ENCODE data around the gene GTF3C1.
"Not testable (repeated sequence)": the region's sequence is repeated elsewhere in the genome, so short reads cannot be mapped to it uniquely, and the experiment has no call there.

GTF3C1 gene, protein sequence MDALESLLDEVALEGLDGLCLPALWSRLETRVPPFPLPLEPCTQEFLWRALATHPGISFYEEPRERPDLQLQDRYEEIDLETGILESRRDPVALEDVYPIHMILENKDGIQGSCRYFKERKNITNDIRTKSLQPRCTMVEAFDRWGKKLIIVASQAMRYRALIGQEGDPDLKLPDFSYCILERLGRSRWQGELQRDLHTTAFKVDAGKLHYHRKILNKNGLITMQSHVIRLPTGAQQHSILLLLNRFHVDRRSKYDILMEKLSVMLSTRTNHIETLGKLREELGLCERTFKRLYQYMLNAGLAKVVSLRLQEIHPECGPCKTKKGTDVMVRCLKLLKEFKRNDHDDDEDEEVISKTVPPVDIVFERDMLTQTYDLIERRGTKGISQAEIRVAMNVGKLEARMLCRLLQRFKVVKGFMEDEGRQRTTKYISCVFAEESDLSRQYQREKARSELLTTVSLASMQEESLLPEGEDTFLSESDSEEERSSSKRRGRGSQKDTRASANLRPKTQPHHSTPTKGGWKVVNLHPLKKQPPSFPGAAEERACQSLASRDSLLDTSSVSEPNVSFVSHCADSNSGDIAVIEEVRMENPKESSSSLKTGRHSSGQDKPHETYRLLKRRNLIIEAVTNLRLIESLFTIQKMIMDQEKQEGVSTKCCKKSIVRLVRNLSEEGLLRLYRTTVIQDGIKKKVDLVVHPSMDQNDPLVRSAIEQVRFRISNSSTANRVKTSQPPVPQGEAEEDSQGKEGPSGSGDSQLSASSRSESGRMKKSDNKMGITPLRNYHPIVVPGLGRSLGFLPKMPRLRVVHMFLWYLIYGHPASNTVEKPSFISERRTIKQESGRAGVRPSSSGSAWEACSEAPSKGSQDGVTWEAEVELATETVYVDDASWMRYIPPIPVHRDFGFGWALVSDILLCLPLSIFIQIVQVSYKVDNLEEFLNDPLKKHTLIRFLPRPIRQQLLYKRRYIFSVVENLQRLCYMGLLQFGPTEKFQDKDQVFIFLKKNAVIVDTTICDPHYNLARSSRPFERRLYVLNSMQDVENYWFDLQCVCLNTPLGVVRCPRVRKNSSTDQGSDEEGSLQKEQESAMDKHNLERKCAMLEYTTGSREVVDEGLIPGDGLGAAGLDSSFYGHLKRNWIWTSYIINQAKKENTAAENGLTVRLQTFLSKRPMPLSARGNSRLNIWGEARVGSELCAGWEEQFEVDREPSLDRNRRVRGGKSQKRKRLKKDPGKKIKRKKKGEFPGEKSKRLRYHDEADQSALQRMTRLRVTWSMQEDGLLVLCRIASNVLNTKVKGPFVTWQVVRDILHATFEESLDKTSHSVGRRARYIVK (N-terminal part only)

DNA sequence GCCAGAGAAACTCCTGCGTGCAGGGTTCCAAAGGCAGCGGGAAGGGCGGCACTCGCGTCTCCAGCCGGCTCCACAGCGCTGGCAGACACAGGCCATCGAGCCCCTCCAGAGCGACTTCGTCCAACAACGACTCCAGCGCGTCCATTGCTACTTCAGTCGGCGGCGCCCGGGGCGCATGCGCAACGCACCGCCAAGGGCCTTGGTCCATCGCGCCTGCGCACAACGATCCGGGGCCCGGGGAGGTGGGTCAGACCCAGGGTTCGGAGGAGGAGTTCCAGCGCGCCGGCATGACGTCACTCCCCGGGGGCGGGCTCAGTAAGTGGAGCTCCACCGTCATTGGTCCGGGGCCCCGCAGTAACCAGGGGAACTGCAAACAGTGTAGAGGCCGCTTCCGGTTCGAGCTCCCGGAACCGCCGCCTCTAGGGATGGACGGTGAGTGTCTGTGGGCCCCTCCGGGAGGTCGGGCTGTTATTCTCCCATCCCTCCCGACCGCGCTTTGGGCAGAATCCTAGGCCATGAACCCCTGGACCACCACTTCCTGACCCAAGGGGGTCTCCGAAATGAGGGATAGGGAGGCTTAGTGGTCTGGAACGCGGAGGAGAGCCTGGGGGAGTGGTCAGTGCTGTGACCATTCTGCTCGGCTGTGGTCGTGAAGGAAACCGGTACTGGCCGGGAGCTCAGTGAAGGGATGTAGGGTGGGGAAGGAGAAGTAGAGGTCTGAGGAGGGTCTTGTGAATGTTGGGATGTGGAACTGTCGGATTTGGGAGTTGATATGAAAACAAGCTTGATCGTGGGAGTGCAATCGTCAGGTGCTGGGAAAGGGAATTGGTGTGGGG, at the start of gene GTF3C1, which contains the start of gene KATNIP:
GTF3C1 (minus strand) TSS at position 168 of the 836 bp plus-strand sequence; CDS start at position 145, 23 bp downstream.
KATNIP (plus strand) TSS at position 399 of the 836 bp plus-strand sequence; CDS start at position 426, 27 bp downstream.
- peak; percentile 100 for DNase-seq

DNA sequence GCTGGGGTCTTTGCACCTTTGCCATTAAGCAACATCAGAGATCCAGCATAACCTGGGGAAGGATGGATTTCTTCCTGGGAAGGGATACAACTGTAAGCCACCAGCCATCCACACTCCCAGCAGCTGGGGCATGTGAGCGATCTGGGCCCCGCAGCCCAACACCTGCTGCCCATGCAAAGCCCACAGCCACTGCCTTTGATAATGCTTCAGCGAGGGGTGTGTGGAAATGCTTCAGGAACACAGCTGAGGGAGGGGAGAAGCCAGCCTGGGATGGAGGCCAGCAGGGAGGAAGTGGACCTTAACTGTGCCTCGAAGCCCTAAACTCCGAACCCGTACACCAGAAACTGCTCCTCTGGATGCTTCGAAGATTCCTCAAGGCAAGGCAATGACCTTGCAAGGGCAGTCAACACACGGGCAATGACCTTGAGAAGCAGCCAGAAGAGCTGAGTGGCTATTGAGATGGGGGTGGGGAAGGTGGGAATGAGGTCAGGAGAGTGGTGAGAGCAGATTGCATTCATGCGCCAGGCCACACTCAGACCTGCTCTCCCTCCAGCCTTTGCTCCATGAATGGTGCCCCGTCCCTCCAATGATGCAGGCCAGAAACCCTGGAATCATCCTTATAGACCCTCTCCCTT, 49.3 kb upstream of the GTF3C1 start:
- no peak for DNase-seq

DNA sequence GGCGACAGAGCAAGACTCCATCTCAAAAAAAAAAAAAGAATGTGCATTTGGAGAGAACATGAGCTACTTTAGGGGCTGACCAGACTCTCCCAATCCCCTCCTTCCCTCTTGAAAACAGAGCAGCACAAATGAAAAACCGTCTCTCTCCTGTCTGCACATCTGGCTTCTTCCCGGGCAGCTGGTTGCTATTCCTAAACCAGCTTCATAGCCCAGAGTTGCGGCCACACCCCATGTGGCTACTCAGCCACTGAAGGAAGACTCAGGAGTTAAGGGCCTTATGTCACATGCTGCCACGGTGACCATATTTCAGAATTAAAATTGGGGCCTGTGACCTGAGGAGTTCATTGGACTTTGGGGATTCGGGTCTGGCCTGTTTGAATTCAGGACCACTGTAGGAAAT, 48.5 kb upstream of the GTF3C1 start:
- DNase-seq: no peak

DNA sequence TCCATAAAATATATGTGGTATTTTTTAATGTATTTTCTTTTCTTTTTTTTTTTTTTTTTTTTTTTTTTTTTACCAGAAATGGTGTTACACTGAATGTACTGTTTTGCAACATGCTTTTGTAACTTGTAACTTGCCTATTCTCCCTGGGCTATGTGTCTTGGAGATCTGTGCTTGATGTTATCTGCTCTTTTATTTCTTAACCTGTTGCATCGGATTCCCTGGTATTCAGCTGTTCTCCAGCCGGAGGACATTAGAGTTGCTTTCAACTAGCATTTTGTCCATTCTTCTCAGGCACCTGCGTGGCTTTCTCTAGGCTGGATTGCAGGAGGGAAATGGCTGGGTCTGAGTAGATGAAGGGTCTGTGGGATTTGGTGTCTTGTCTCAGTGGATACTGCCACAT, 47.6 kb upstream of the GTF3C1 start:
- DNase-seq: no peak

DNA sequence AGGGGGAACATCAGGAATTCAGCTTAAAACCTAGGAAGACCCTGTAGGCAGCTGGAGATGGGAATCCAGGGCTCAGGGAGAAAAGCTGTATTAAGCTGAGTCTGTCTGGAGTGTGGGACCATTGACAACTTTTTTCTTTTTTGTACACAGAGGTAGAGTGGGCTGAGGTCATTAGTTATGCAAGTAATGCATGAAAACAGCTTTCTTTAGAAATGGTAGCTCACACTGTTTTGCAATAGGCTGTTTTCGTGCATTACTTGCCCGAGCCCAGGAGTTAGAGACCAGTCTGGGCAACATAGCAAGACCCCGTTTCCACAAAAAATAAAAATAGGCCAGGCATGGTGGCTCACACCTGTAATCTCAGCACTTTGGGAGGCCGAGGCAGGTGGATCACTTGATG, 46.7 kb upstream of the GTF3C1 start:
- DNase-seq: no peak

DNA sequence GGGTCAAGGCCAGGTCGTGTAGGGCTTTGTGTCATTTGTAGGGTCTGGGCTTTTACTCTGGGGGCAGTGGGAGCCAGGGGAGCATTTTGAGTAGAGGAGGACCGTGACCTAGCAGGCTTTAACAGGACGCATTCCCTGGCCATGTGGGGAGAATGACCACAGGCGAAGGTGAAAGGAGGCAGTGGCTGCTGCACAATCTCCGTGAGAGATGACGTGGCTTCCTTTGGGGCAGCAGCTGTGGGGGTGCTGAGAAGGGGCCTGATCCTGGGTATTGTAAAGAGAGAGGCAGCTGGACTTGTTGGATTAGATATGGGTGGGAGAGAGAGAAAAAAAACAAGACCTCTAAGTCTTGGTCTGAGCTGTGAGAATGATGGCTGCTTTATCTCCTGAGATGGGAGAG, 46.3 kb upstream of the GTF3C1 start:
- DNase-seq: no peak

DNA sequence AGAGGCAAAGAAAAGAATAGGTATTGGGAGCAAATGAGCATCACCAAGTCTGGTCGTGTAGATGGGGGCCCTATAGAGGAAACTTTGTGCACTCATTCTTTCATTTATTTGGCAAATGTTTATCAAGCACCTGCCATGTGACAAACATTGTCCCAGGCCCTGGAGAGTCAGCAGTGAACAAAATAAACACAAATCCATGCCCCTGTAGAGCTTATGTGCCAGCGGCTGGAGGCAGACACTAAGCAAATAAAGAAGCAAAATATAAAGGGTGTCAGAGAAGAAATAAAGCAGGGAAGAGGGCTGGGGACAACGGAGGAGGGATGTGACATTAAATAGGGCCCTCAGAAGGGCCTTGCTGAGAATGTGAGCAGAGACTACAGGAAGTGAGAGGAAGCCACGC, 45.8 kb upstream of the GTF3C1 start:
- no peak for DNase-seq

DNA sequence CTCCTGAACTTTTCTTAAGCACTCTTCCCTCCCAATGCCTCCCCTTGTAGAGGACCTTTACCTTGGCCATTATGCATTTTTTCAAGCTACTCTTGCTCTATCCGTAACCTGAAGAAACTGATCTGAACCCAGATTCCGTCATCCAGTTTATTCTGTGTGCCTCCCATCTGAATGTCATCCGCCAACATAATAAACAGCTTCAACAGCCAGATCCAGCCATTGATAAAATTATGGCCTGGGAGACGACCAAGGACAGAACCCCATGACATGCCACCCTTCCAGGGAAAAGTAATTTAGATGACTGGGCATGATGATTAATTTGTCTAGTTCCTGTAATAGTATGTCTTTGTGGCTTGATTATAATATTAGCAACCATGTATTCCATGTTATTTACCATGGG, 42.1 kb upstream of the GTF3C1 start:
- no peak for DNase-seq

DNA sequence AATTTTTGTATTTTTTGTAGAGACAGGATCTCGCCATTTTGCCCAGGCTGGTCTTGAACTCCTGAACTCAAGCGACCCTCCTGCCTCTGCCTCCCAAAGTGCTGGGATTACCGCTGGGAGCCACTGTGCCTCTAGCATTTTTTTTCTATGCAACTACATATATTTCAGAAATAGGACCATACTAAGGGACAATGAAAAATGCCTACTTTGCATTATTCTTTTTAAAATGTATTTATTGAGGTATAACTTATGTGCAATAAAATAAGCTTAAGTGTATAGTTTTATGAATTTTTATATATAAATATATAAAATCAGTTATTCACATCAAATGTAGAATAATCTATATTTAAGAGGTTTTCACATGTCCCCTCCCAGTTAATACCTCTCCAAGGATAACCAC, 38.3 kb upstream of the GTF3C1 start:
- no peak for DNase-seq

DNA sequence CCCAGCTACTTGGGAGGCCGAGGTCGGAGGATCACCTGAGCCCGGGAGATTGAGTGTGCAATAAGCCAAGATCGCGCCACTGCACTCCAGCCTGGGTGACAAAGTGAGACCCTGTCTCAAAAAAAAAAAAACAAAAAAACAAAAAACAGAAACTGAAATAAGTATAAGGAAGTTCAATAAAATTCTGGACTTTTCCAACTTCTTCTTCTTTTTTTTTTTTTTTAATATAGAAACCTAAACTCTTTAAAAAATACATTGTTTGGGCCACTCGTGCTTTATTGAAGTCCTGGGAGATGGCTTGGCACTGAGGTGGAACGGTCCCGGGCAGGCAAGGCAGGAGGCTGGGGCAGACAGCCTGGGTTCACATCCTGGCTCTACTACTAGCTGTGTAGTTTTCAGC, 37.0 kb upstream of the GTF3C1 start:
- DNase-seq: no peak

DNA sequence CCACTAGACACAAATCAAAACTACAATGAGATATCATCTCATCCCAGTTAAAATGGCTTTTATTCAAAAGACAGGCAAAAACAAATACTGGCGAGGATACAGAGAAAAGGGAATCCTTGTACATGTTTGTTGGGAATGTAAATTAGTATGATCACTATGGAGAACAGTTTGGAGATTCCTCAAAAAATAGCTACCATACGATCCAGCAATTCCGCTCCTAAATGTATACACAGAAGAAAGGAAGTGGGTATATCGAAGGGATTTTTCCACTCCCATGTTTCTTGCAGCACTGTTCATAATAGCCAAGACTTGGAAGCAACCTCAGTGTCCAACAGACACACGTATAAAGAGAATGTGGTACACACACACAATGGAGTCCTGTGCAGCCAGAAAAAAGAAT, 35.5 kb upstream of the GTF3C1 start:
- DNase-seq: no peak

DNA sequence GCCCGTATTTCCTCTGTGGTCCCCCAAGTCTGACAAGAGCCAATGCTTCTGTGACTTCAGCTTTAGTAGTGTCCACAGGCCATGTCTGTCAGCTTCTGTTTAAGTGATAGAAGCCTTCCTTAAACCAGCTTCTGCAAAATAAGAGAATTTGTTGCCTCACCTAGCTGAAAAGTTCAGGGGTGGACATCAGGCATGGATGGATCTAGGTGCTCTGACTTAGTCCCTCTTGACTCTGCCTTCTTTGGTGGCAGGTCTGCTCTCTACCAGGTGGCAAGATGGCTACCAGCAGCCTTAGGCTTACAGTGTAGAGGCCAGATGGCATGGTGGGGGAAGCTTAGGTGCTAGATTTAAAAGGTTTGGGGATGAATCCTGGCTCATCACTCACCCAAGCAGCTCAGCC, 33.9 kb upstream of the GTF3C1 start:
- no peak for DNase-seq

DNA sequence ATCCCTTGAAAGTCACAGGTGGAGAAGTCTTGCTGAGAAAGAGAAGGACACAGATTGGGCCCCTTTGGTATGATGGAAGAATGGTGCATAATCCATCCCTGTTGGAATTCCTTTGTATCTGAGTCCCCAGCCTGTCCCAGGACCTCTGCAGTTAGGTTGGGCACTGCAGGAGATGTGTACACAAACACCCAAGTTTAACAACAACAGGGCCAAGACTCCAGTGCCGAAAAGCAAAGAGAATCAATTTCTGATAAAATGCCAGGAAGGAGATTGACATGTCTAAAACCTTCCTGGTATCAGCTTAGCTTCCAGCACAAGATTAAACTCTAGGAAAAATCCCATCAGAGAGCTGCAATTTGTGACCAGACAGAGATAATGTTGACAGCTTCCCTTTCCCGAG, 33.2 kb upstream of the GTF3C1 start:
- DNase-seq: no peak

DNA sequence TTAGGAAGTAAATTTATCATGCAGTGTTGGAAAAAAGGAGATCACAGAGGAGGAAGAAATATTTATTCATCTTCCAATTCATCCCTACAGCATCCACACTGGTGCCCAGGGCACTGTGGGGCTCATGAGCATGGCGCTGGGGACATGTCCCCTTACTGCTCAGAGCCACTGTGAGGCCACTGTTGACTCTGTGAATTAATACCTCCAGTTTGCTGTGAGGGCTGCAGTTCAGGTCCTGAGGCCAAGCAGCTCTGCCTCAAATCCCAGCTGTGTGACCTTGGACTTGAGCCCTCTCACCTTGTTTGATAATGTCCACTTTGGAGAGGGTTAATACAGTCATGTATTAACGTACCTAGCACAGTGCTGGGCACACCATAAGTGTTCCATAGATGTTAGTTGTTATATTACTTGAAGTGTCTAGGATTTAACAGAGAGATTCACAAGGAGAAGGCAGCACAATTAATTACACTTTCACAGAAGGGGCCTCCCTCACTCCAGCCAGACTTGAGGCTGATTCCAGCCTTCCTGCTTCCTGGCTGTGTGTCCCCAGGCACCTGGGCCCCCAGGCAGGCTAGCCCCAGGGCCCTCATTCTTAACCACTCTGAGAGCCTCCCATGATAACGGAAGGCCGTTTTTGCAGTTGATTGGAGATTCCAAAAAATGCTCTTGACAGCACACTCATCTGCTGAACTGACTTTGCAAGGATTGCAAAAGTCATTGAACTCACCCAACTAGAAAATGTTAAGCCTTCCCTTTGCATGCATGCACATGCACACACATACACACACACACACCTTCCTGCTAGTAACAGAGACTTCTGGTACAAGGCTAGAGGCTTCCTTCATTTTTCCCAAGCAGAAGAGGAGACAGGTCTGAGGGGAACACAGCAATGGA, 29.6 kb upstream of the GTF3C1 start:
- no peak for DNase-seq

DNA sequence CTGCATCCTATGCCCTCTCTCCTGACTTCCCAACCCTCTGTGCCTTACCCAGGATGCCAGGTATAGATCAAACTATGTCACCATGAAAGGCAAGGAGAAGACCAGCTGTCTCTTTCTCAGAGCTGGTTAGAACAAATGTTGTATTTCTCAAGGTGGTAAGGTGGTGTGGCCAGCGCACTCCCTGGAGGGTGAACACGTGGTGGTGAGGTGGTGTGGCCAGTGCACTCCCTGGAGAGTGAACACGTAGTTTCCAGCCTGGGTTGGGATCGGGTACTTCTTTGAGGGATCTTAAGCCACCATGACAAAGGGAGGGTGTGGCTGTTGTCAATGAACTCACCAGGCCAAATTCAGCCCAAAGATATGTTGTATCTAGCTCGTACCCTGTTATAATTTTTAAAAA, 27.0 kb upstream of the GTF3C1 start:
- no peak for DNase-seq

DNA sequence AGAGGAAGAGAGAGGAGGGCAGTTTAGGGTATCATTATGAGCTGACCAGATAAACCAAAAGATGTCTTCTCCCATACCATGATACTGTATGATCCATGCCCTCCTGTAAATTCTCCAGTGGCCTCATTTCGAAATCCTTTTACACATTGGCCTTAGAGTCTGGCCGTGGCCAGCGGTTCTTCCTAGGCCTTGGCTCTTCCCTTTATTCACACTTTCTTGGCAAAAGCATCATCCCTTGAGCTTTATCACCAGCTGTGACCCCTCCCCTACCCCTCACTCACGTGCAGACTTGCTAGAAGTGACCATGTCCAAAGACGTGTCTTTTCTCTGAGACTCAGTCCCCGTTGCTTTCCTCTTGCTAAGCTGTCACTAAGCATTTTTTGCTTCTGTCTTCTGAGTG, 23.0 kb upstream of the GTF3C1 start:
- no peak for DNase-seq

DNA sequence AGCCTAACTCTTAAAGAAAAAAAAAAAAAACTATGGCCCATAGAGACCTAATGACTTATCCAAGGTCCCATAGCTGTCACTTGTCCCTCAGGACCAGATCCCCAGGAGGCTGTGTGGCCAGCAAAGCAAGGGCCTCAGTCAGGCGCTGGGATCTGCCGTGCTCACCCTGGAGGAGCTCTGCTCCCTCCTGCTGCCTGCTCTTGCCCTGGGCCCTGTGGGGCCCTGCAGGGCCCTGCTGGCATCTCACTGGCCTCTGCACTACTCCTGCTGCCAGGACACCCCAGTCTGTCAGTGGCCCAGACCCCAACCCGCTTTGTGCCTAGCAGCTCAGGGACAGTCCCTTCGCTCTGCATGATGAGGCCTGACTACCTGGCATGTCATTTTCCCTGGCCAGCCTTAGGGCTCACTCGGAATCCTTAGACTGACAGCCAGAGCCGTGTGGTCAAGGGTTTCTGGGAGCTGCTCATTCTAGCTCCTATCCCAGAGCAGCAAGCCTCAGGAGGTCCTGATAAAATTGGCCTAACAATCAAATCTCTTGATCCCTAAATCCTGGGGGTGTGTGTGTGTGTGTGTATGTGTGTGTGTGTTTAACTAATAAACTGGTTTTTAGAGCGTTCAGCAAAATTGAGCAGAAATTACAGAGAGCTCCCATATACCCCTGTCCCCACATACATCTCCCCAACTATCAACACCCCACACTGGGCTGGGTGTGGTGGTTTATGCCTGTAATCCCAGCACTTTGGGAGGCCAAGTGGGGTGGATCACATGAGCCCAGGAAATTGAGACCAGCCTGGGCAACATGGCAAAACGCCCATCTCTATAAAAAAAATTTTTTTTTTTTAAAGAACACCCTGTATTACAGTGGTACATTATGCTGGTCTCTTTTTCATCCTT, 22.0 kb upstream of the GTF3C1 start:
- no peak for DNase-seq

DNA sequence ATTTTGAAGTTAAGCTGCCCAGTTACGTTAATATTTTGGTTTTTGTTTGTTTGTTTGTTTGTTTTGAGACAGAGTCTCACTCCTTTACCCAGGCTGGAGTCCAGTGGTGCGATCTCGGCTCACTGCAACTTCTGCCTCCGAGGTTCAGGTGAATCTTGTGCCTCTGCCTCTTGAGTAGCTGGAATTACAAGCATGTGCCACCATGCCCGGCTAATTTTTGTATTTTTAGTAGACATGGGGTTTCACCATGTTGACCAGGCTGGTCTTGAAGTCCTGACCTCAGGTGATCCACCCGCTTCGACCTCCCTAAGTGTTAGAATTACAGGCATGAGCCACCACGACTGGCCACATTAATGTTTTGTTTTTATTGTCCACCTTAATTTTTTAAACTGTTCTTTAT, 21.3 kb upstream of the GTF3C1 start:
- not testable (repeated sequence) for DNase-seq

DNA sequence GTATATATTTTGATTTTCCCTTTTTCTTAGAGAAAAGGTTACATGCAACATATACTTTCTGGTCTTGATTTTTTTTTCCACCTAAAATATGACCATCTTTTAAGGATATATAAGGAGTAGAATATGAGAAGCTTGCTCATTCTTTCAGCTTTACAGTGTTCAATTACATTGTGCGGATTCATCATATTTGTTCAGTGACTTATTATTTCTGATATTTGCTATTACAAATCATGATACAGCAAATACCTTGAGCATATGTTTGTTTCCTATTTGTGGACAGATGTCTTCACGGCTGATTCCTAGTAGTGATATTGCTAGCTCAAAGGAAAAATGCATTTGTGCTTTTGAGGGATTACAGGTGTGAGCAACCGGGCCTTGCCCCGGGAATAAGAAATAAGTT, 18.4 kb upstream of the GTF3C1 start:
- no peak for DNase-seq
